OCI-LY7 (cell line): Measurements from ENCODE around the gene MPHOSPH8. TPM values are rescaled to one million over a fixed set of nuclear protein-coding genes. Genes with fewer than 3 reads are reported as not detected.
"Not testable (repeated sequence)": the region's sequence is repeated elsewhere in the genome, so short reads cannot be mapped to it uniquely, and the experiment has no call there.

Experiments
- BruUV-seq: library from RNA; stranded (reverse); fragments of 400-500 nt; replicated peaks from 2 replicates; lab custom pipeline; 2021; lab: Mats Ljungman, UMichigan
- CTCF ChIA-PET: fragments of 300-600 bp; sonication (Branson Sonifier 250); formaldehyde crosslinking; loops from one replicate; lab custom pipeline; 2022; ENCODE audit warnings: antibody characterized with exemption; ENCODE audit not compliant: unreplicated experiment; lab: Charles Lee
- POLR2A ChIA-PET: fragments of 300-600 bp; sonication (Branson Sonifier 250); formaldehyde crosslinking; loops from one replicate; lab custom pipeline; 2022; ENCODE audit warnings: antibody characterized with exemption; lab: Charles Lee
- DNase-seq: peaks from one replicate; pipeline ENCODE4 v3.0.0-alpha.2; 2015; ENCODE audit warnings: low spot score
- H2AFZ ChIP-seq: fragments of 200-600 bp; sonication (generic), shearing (Covaris generic); 2 replicates; pipeline ENCODE4 v1.6.1; 2014; ENCODE audit warnings: mild to moderate bottlenecking, antibody characterized with exemption, low read length, moderate library complexity
- H3K27ac ChIP-seq: fragments of 200-600 bp; sonication (generic); 2 replicates; pipeline ENCODE4 v1.5.1; 2014; ENCODE audit warnings: mixed run types, low read depth, mild to moderate bottlenecking, moderate library complexity, low read length, inconsistent platforms; ENCODE audit not compliant: poor library complexity, severe bottlenecking
- H3K36me3 ChIP-seq: fragments of 200-600 bp; sonication (generic); 2 replicates; pipeline ENCODE4 v1.6.1; 2014; ENCODE audit warnings: mild to moderate bottlenecking, antibody characterized with exemption, low read length, moderate library complexity, mixed read lengths; ENCODE audit not compliant: insufficient read depth
- H3K4me1 ChIP-seq: fragments of 200-600 bp; sonication (generic); 2 replicates; pipeline ENCODE4 v1.5.1; 2014; ENCODE audit warnings: mild to moderate bottlenecking, low read length; ENCODE audit not compliant: insufficient read depth, poor library complexity, severe bottlenecking
- H3K4me2 ChIP-seq: fragments of 200-600 bp; sonication (generic); 2 replicates; pipeline ENCODE4 v1.6.1; 2014; ENCODE audit warnings: mild to moderate bottlenecking, low read length
- H3K4me3 ChIP-seq: fragments of 200-600 bp; sonication (generic); 2 replicates; pipeline ENCODE4 v1.5.1; 2014; ENCODE audit warnings: mild to moderate bottlenecking, low read depth, low read length; ENCODE audit not compliant: poor library complexity, severe bottlenecking
- H3K79me2 ChIP-seq: fragments of 200-600 bp; sonication (generic); 2 replicates; pipeline ENCODE4 v1.6.1; 2016; ENCODE audit warnings: low read depth, mild to moderate bottlenecking, low read length, moderate library complexity, mixed read lengths; ENCODE audit not compliant: insufficient read depth
- H3K9me2 ChIP-seq: fragments of 200-600 bp; sonication (generic); 2 replicates; pipeline ENCODE4 v1.6.1; 2016; ENCODE audit warnings: mild to moderate bottlenecking, low read length, mixed read lengths; ENCODE audit not compliant: insufficient read depth
- H3K9me3 ChIP-seq: fragments of 200-600 bp; sonication (generic); 2 replicates; pipeline ENCODE4 v1.6.1; 2014; ENCODE audit warnings: mild to moderate bottlenecking, mixed run types, low read length, mixed read lengths
- H4K20me1 ChIP-seq: fragments of 200-600 bp; sonication (generic); 2 replicates; pipeline ENCODE4 v1.6.1; 2014; ENCODE audit warnings: mild to moderate bottlenecking, antibody characterized with exemption, low read length, moderate library complexity, mixed read lengths; ENCODE audit not compliant: insufficient read depth
- EZH2phosphoT487 ChIP-seq: fragments of 200-600 bp; sonication (generic); IDR thresholded peaks from 2 replicates; pipeline ENCODE4 v1.6.1; 2018; ENCODE audit warnings: low read depth, borderline replicate concordance, mild to moderate bottlenecking, mixed run types, antibody characterized with exemption, low read length, moderate library complexity, mixed read lengths
- intact Hi-C: fragments of 100-400 bp; cut with micrococcal nuclease; formaldehyde crosslinking; loops from one replicate; pipeline ENCODE4 v1.10.0; 2022; ENCODE audit not compliant: unreplicated experiment
- total RNA-seq, 2 experiments: library from RNA; depleted of rRNA in 1 of 2; stranded (reverse); fragments of >200 nt in 1 of 2; shearing (Covaris generic) in 1 of 2; gene quantifications; 2 replicates each; pipeline ENCODE4 v1.2.3, GENCODE V29; 2014 to 2022
- TF ChIP-seq, protein P1 (sequence below): fragments of 200-600 bp; sonication (generic); conservative IDR thresholded peaks from 2 replicates; pipeline ENCODE4 v1.5.1; 2014; ENCODE audit warnings: mild to moderate bottlenecking, antibody characterized with exemption, low read length, moderate library complexity, mixed read lengths

The MPHOSPH8 gene
- total RNA-seq, 2 experiments from 2014 or later = 12.8 to 31.1 TPM

DNA sequence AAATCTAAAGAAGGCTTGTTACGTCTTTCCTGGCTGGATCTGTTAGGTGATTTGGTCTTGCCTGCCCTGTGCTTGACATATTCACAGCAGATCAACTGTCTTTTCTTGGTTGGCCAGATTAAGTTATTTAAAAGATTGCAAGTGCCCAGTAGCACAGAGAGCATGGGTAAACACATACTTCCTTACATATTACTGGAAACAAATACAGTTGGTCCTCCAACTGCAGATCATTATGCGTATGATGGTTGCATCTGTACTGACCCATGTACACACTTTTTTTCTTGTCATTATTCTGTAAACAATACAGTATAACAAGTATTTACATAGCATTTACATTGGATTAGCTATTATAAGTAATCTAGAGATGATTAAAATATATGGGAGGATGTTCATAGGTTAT is 9.2 kb upstream of the MPHOSPH8 start:
- no peaks in the 10 kb centered on the region for H4K20me1 ChIP-seq
- no peak overlapping the region for H3K4me3 ChIP-seq
- BruUV-seq = no TSS peak
- H3K79me2 ChIP-seq = no peaks in the 10 kb centered on the region
- H3K4me1 ChIP-seq = no peaks in the 10 kb centered on the region
- no peak for TF ChIP-seq EZH2phosphoT487
- TF ChIP-seq, protein P1, sequence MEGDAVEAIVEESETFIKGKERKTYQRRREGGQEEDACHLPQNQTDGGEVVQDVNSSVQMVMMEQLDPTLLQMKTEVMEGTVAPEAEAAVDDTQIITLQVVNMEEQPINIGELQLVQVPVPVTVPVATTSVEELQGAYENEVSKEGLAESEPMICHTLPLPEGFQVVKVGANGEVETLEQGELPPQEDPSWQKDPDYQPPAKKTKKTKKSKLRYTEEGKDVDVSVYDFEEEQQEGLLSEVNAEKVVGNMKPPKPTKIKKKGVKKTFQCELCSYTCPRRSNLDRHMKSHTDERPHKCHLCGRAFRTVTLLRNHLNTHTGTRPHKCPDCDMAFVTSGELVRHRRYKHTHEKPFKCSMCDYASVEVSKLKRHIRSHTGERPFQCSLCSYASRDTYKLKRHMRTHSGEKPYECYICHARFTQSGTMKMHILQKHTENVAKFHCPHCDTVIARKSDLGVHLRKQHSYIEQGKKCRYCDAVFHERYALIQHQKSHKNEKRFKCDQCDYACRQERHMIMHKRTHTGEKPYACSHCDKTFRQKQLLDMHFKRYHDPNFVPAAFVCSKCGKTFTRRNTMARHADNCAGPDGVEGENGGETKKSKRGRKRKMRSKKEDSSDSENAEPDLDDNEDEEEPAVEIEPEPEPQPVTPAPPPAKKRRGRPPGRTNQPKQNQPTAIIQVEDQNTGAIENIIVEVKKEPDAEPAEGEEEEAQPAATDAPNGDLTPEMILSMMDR = no peak
- POLR2A ChIA-PET = interaction anchor here (1.6 kb wide), 1 partner anchor 8 kb away, joined by 5 read pairs; no protein-coding TSS in a partner anchor
- no peaks in the 10 kb centered on the region for H3K9me2 ChIP-seq
- H3K9me3 ChIP-seq = no peaks in the 10 kb centered on the region
- intact Hi-C loops = no loop called here
- CTCF ChIA-PET = interaction anchor here (1.1 kb wide), 1 partner anchor 10 kb away, joined by 3 read pairs; no protein-coding TSS in a partner anchor
- DNase-seq = no peak
- H2AFZ ChIP-seq = no peak overlapping the region
- H3K4me2 ChIP-seq = no peak overlapping the region
- no peak overlapping the region for H3K27ac ChIP-seq
- no peaks in the 10 kb centered on the region for H3K36me3 ChIP-seq

DNA sequence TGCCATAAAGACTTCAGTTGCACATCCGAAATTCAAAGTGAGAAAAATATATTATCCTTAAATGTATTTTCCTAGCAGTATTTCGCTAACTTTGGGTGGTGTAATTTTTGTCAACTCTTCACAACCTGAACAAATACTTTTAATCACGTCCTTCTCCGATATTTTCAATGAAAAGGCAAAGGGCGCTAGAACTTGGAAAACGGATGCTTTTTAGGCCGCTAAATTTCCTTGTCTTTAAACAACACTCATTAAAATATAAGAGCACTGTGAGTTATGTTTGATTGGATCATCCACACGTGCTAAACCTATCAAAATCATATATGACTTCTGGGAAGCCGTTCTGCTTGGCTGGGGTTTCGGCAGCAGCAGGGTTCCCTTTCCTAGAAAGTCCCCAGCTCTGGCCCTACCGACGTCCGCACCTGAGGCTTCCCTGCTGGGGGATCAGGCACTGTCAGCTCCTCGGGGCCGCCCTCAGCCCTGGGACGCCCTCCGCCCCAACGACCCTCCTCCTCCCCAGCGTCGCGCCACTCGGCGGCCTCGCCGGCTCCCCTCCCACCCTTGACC is 462 bp upstream of the MPHOSPH8 start:
- BruUV-seq = no TSS peak
- Histone ChIP-seq H3K79me2 (peaks cover 43% of the 10 kb centered on the region), H3K4me3 (peak overlapping the region; percentile 91), H3K36me3 (peaks cover 12% of the 10 kb centered on the region), H3K9me3 (0 out of 2 replicates have a peak, but pooled peaks cover 12% of the 10 kb centered on the region), H4K20me1 (peaks cover 15% of the 10 kb centered on the region), H3K4me1 (peaks cover 17% of the 10 kb centered on the region), H3K27ac (no peak overlapping the region), H3K9me2 (no peaks in the 10 kb centered on the region), H2AFZ (peak overlapping the region; percentile 94), H3K4me2 (peak overlapping the region; percentile 59)
- TF ChIP-seq, protein P1 = no peak
- TF ChIP-seq EZH2phosphoT487 = no peak
- no peak for DNase-seq
- ChIA-PET CTCF (no interaction called here), POLR2A (interaction anchor here (0.6 to 1.5 kb wide), 10 partner anchors 9 to 1251 kb away, joined by 3 to 7 read pairs (median 4); no protein-coding TSS in a partner anchor)
- intact Hi-C loops = loop anchor here (2.0 to 10.0 kb wide), 3 partner anchors 68 to 322 kb away; partner anchors contain the start of genes ZMYM2 and ZMYM5

DNA sequence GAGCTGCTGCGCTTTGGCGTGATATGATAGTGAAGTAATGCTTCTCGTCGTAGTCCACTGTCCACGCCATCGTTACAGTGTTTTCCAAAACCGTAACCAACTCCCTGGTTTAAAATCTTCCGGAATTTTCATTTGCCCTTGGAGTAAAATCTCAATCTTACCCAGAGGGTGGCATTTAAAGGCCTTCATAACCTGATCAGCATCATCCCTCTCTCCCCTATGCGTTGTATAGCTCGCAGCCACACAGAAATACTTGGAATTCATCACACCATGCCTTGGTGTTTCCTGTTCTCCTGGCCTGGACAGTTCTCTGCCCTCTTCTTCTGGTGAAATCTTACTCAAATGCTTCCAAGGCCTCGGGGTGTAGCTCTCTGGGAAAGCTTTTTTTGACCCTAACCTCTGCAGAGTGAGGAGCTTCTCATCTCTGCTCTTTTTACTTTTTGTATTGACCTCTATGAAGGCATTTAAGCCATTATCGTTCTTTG is 839 bp downstream of the MPHOSPH8 start:
- Histone ChIP-seq H3K79me2 (peaks cover 50% of the 10 kb centered on the region), H3K4me1 (peaks cover 17% of the 10 kb centered on the region), H3K9me3 (0 out of 2 replicates have a peak, but pooled peaks cover 12% of the 10 kb centered on the region), H3K4me3 (peak overlapping the region; percentile 91), H3K9me2 (no peaks in the 10 kb centered on the region), H3K36me3 (peaks cover 17% of the 10 kb centered on the region), H3K27ac (no peak overlapping the region), H2AFZ (peak overlapping the region; percentile 85; the same call in 1 of the 2 replicates), H3K4me2 (peak overlapping the region; percentile 93), H4K20me1 (peaks cover 15% of the 10 kb centered on the region)
- no peak for DNase-seq
- POLR2A ChIA-PET = interaction anchor here (1.0 to 1.1 kb wide), 3 partner anchors 9 to 147 kb away, joined by 3 to 4 read pairs (median 4); no protein-coding TSS in a partner anchor
- BruUV-seq = no TSS peak
- intact Hi-C loops = loop anchor here (10.0 kb wide), 2 partner anchors 231 to 321 kb away; partner anchors contain the start of genes ZMYM2 and ZMYM5
- CTCF ChIA-PET = interaction anchor here (0.6 kb wide), 1 partner anchor 10 kb away, joined by 3 read pairs; no protein-coding TSS in a partner anchor
- TF ChIP-seq EZH2phosphoT487 = no peak
- TF ChIP-seq, protein P1 = no peak

DNA sequence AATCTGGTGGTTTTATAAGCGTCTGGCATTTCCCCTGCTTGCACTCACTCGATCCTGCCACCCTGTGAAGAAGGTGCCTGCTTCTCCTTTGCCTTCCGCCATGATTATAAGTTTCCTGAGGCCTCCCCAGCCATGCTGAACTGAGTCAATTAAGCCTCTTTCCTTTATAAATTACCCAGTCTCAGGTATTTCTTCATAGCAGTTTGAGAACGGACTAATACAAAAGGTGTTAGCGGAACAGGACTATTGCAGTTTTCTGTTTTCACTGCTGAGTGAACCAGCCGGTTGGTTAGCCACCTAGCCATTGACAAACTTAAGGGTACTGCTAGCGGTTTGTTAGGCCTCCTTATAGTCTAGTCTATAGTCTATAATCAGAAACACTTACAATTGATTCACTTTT is 2.5 kb downstream of the MPHOSPH8 start:
- 0 out of 2 replicates have a peak, but pooled peaks cover 12% of the 10 kb centered on the region for H3K9me3 ChIP-seq
- peaks cover 17% of the 10 kb centered on the region for H3K4me1 ChIP-seq
- peak overlapping the region; percentile 93; the same call in 1 of the 2 replicates for H3K4me2 ChIP-seq
- peaks cover 17% of the 10 kb centered on the region for H3K36me3 ChIP-seq
- H3K27ac ChIP-seq, CTCF ChIA-PET, DNase-seq, POLR2A ChIA-PET, H2AFZ ChIP-seq, H3K4me3 ChIP-seq, H3K9me2 ChIP-seq: not testable (repeated sequence)
- H4K20me1 ChIP-seq = peaks cover 15% of the 10 kb centered on the region
- peaks cover 61% of the 10 kb centered on the region for H3K79me2 ChIP-seq
- TSS peak; percentile 41 for BruUV-seq
- intact Hi-C loops = loop anchor here (10.0 kb wide), 2 partner anchors 229 to 319 kb away; partner anchors contain the start of genes ZMYM2 and ZMYM5
